Putamen (tissue), 1 donor: ENCODE results near the gene IGFBP3.

Source experiments
- DNase-seq: peaks from one replicate; pipeline ENCODE4 v3.0.0-alpha.2; 2016; ENCODE audit warnings: low spot score

IGFBP3 gene

DNA sequence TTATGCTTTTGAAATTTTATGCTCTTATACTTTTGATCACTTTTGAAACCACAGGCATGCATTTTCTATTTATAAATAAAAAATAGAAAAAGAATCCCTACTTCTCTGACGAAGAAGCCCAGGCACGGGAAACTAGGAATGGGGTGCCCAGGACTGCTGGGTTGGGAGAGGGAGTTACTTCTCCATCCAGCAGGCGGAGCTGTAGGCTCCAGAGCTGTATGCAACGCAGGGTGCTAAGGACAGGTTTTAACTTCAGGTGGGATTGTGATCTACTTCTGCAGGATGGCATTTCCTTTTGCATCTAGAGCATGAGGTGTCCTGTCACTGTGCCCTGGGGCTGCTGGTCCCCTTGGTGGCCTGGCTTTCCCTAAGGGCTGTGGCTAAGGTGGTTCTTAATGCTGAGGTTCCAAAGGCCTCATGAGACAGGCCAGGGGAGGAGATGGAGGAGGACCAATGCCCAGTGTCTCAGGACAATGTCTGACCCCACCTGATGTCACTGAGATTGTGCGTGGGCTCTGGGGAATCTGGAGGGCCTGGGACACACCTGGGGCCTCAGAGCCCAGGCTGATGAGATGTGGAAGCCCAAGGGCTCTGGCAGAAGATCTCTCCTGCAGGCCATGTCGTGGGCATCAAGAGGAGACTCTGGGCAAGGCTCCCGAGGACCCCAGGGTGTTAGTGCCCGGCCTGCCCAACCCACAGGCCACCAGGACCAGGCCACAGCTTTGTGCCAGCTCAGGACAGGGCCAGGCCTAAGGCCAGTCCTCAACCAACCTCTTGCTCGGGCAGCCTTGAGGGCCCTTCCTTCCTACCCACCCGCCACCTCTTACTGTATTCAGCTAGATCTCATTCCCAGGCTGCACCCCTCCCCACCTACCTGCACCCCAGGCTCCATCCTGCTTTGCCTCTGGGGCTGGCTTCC is 48.7 kb downstream of the IGFBP3 start:
- DNase-seq, result no peak

GRCh38 chr7:45869426-45869825 is 51.6 kb downstream of the IGFBP3 start:
- DNase-seq, result no peak

GRCh38 chr7:45867471-45867870 is 53.6 kb downstream of the IGFBP3 start:
- DNase-seq, result no peak

GRCh38 chr7:45865594-45866410 is 55.3 kb downstream of the IGFBP3 start:
- no peak for DNase-seq

DNA sequence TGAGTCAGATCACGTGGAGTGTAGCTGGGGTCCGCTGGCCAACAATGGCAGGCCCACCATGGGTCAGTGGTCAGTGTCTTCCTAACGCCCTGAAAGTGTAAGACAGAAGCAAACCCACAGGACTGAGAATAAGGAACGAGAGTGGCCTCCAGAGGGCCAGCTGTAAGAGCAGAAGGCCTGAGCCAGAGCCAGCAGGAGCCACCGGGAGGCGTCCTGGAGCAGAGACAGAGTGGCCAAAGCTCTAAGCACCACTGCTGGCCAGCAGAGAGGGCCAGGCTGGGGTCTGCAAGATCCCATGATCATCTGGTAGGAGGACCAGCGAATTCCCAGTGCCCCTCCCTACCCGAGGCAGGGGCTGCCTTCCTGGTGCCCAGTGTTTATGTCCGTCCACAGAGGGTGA is 57.4 kb downstream of the IGFBP3 start:
- no peak for DNase-seq
